Smooth muscle cell (in vitro differentiated cells): ENCODE results near the gene COA1. TPM values are rescaled to one million over a fixed set of nuclear protein-coding genes. Genes with fewer than 3 reads are reported as not detected.

Experiments
- DNase-seq: peaks from one replicate; lab custom pipeline; 2025; ENCODE audit not compliant: unreplicated experiment; lab: John Stamatoyannopoulos, UW
- H2AFZ ChIP-seq: fragments of 200-600 bp; sonication (generic); 2 replicates; pipeline ENCODE4 v1.6.0; 2016; ENCODE audit warnings: antibody characterized with exemption, low read depth, mild to moderate bottlenecking
- H3F3A ChIP-seq: fragments of 200-600 bp; sonication (generic); 2 replicates; pipeline ENCODE4 v1.6.0; 2017; ENCODE audit warnings: antibody characterized with exemption, low read depth
- H3K27ac ChIP-seq: fragments of 200-600 bp; sonication (generic); 2 replicates; pipeline ENCODE4 v1.5.1; 2016; ENCODE audit warnings: low read depth, mild to moderate bottlenecking
- H3K27me3 ChIP-seq: fragments of 200-600 bp; sonication (generic); 2 replicates; pipeline ENCODE4 v1.6.1; 2016; ENCODE audit warnings: low read depth, mild to moderate bottlenecking
- H3K36me3 ChIP-seq: fragments of 200-600 bp; sonication (generic); 2 replicates; pipeline ENCODE4 v1.5.1; 2016; ENCODE audit warnings: low read depth
- H3K4me1 ChIP-seq: fragments of 200-600 bp; sonication (generic); 2 replicates; pipeline ENCODE4 v1.5.1; 2016; ENCODE audit warnings: low read depth
- H3K4me2 ChIP-seq: fragments of 200-600 bp; sonication (generic); 2 replicates; pipeline ENCODE4 v1.6.0; 2016; ENCODE audit warnings: mild to moderate bottlenecking
- H3K4me3 ChIP-seq: fragments of 200-600 bp; sonication (generic); 2 replicates; pipeline ENCODE4 v1.5.1; 2016; ENCODE audit warnings: mild to moderate bottlenecking
- H3K79me2 ChIP-seq: fragments of 200-600 bp; sonication (generic); 2 replicates; pipeline ENCODE4 v1.6.0; 2016; ENCODE audit warnings: low read depth, mild to moderate bottlenecking
- H3K9ac ChIP-seq: fragments of 200-600 bp; sonication (generic); 2 replicates; pipeline ENCODE4 v1.6.0; 2016; ENCODE audit warnings: low read depth
- H3K9me3 ChIP-seq: fragments of 200-600 bp; sonication (generic); replicated peaks from 2 replicates; pipeline ENCODE4 v1.5.1; 2016; ENCODE audit warnings: low read depth
- H4K20me1 ChIP-seq: fragments of 200-600 bp; sonication (generic); 2 replicates; pipeline ENCODE4 v1.6.0; 2016; ENCODE audit warnings: low read depth
- WGBS: methylation state at CpG from one replicate; pipeline ENCODE4 v1.1.7; 2016; ENCODE audit warnings: low lambda C conversion rate; 5-methylcytosine and 5-hydroxymethylcytosine counted together
- polyA plus RNA-seq: library from polyadenylated mRNA; unstranded; fragments of >200 nt; fragmentation: Nextera tagmentation; extraction: Ambion mirVana; gene quantifications from 2 replicates; pipeline ENCODE4 v1.2.1, GENCODE V29; 2016
- total RNA-seq: library from RNA; depleted of rRNA; stranded (reverse); fragments of >200 nt; gene quantifications from 2 replicates; pipeline ENCODE4 v1.2.3, GENCODE V29; 2014
- TF ChIP-seq, protein P1 (sequence below): fragments of 200-600 bp; sonication (generic); IDR thresholded peaks from 2 replicates; pipeline ENCODE4 v1.5.1; 2017; ENCODE audit warnings: borderline replicate concordance, mild to moderate bottlenecking, antibody characterized with exemption; ENCODE audit not compliant: insufficient read depth, poor library complexity, severe bottlenecking

COA1 gene
- total and polyA plus RNA-seq, 2 experiments from 2014 or later = 63.1 to 67.5 TPM

DNA sequence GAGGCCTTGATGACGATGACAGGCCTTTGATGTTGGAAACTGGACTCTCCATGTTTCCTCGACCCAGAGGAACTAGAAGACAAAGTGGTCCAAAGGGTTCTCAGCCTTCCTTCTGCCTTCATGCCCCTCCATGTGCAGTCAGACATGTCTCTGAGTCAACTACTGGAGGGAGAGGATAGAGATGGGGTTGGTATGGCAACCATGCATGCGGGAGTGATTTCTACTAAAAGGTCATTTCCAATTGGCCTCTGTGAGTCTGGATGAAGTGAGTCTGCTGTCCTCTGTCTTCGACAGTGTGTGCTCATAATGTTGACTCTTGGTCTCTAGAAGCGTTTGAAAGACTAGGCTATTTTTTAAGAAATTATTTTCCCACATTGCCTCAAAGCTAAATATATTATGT is 117.2 kb downstream of the COA1 start:
- WGBS = 92% methylated on average over 5 of the region's 5 CpGs
- Histone ChIP-seq H3K36me3 (no peaks in the 10 kb centered on the region), H3K9ac (no peak overlapping the region), H3K4me1 (no peaks in the 10 kb centered on the region), H3K9me3 (no peaks in the 10 kb centered on the region), H3K27me3 (no peaks in the 10 kb centered on the region), H3K27ac (peak overlapping the region; percentile 8), H3F3A (peaks cover 4% of the 10 kb centered on the region), H3K4me2 (peak overlapping the region; percentile 5), H2AFZ (no peak overlapping the region), H4K20me1 (peaks cover 7% of the 10 kb centered on the region), H3K4me3 (no peak overlapping the region), H3K79me2 (no peaks in the 10 kb centered on the region)
- TF ChIP-seq, protein P1, sequence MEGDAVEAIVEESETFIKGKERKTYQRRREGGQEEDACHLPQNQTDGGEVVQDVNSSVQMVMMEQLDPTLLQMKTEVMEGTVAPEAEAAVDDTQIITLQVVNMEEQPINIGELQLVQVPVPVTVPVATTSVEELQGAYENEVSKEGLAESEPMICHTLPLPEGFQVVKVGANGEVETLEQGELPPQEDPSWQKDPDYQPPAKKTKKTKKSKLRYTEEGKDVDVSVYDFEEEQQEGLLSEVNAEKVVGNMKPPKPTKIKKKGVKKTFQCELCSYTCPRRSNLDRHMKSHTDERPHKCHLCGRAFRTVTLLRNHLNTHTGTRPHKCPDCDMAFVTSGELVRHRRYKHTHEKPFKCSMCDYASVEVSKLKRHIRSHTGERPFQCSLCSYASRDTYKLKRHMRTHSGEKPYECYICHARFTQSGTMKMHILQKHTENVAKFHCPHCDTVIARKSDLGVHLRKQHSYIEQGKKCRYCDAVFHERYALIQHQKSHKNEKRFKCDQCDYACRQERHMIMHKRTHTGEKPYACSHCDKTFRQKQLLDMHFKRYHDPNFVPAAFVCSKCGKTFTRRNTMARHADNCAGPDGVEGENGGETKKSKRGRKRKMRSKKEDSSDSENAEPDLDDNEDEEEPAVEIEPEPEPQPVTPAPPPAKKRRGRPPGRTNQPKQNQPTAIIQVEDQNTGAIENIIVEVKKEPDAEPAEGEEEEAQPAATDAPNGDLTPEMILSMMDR = no peak
- DNase-seq = no peak

DNA sequence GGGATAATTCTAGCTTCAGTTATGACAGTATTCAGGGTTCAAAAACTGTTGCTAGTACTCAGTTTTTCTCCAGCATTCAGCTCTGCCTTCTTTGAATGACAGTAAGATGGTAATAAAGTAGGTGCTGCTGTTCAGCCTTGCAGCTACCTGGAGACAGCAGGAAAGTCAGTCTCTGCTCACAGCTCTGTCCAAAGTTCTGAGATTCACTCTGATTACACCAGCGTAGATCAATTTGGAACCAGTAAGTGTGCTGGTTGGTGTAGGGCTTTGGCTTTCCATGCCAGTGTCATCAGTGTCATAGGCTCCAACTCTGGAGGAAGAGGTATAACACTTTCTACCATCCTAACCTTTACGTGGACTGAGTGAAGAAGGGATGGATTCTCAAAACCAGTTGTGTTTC is 120.2 kb downstream of the COA1 start:
- peaks cover 4% of the 10 kb centered on the region for H3F3A ChIP-seq
- H3K27me3 ChIP-seq = no peaks in the 10 kb centered on the region
- no peak overlapping the region for H3K27ac ChIP-seq
- H3K4me2 ChIP-seq = no peak overlapping the region
- no peak overlapping the region for H3K9ac ChIP-seq
- no peaks in the 10 kb centered on the region for H3K36me3 ChIP-seq
- TF ChIP-seq, protein P1 = no peak
- H3K79me2 ChIP-seq = no peaks in the 10 kb centered on the region
- 97% methylated on average over 2 of the region's 2 CpGs for WGBS
- no peak for DNase-seq
- no peak overlapping the region for H3K4me3 ChIP-seq
- peaks cover 14% of the 10 kb centered on the region for H4K20me1 ChIP-seq
- H2AFZ ChIP-seq = no peak overlapping the region
- no peaks in the 10 kb centered on the region for H3K4me1 ChIP-seq
- no peaks in the 10 kb centered on the region for H3K9me3 ChIP-seq

DNA sequence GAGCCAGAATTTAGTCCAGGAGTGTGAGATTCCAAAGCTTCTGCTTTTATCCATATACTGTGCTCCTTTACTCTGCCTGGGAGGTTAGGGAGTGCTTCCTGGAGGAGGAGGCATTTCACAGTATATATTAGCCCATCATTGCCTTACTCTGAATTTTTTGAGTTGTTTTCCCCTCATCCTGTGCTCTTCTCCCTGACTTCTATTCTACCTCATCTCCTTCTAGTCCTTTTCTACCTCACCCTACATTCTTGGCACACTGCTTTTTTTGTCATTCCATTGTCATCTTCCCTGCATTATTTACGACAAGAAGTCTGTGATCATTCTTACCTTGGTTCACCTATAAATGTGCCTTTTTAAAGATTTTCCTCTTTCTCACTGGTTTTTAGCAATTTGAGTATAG is 125.1 kb downstream of the COA1 start:
- no peak overlapping the region for H3K9ac ChIP-seq
- TF ChIP-seq, protein P1 = no peak
- H3K4me1 ChIP-seq = no peaks in the 10 kb centered on the region
- peaks cover 4% of the 10 kb centered on the region for H3K36me3 ChIP-seq
- 94% methylated on average over 1 of the region's 1 CpG for WGBS
- no peaks in the 10 kb centered on the region for H3K9me3 ChIP-seq
- H3F3A ChIP-seq = no peaks in the 10 kb centered on the region
- no peak overlapping the region for H3K4me3 ChIP-seq
- H2AFZ ChIP-seq = no peak overlapping the region
- no peaks in the 10 kb centered on the region for H3K27me3 ChIP-seq
- H3K4me2 ChIP-seq = no peak overlapping the region
- H4K20me1 ChIP-seq = peaks cover 14% of the 10 kb centered on the region
- DNase-seq = no peak
- H3K79me2 ChIP-seq = no peaks in the 10 kb centered on the region
- no peak overlapping the region for H3K27ac ChIP-seq

DNA sequence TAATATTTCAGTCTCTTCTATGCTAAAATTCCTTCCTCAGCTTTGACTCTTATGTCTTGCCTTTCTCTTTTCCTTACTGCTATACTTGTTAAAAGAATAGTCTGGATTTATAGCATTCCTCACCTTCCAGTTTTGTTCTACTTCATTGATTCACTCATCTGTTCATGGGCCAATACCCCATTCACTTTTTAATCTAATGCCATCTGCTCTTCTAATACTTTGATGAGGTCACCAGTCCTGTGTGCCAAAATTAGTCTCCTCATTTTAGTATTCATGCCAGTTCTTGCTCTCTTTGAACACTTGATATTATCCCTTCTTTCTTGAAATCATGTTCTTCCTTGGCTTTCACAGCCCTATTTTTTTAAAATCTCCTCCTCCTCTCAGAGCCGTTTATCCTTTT is 127.1 kb downstream of the COA1 start:
- H3K4me2 ChIP-seq = no peak overlapping the region
- WGBS = 95% methylated on average over 1 of the region's 1 CpG

More for the DNA sequence above, 127.1 kb downstream of the COA1 start:
- H3K4me1 ChIP-seq = no peaks in the 10 kb centered on the region
- no peak for DNase-seq
- no peak overlapping the region for H3K27ac ChIP-seq
- H3K27me3 ChIP-seq = no peaks in the 10 kb centered on the region
- no peaks in the 10 kb centered on the region for H3K79me2 ChIP-seq
- H3F3A ChIP-seq = no peaks in the 10 kb centered on the region
- H4K20me1 ChIP-seq = peaks cover 14% of the 10 kb centered on the region
- H2AFZ ChIP-seq = no peak overlapping the region
- H3K9ac ChIP-seq = no peak overlapping the region
- TF ChIP-seq, protein P1 = no peak
- no peak overlapping the region for H3K4me3 ChIP-seq
- no peaks in the 10 kb centered on the region for H3K9me3 ChIP-seq
- peaks cover 4% of the 10 kb centered on the region for H3K36me3 ChIP-seq
